MM.1S (cell line): ENCODE measurements around the gene AHSG.

Source experiments
- DNase-seq: peaks from one replicate; pipeline ENCODE4 v3.0.0-alpha.2; 2015
- H2AFZ ChIP-seq: fragments of 300-600 bp; sonication (generic); 2 replicates; pipeline ENCODE4 v1.6.0; 2016; ENCODE audit warnings: antibody characterized with exemption, low read length
- H3F3A ChIP-seq: fragments of 300-600 bp; sonication (generic); 2 replicates; pipeline ENCODE4 v1.6.1; 2016; ENCODE audit warnings: mild to moderate bottlenecking, antibody characterized with exemption, low read length, moderate library complexity, mixed read lengths; ENCODE audit not compliant: insufficient read depth
- H3K27ac ChIP-seq: fragments of 300-600 bp; sonication (generic); 2 replicates; pipeline ENCODE4 v1.5.1; 2016; ENCODE audit warnings: mild to moderate bottlenecking, low read length
- H3K27me3 ChIP-seq: fragments of 300-600 bp; sonication (generic); replicated peaks from 2 replicates; pipeline ENCODE4 v1.6.0; 2016; ENCODE audit warnings: low read length; ENCODE audit not compliant: insufficient read depth
- H3K36me3 ChIP-seq: fragments of 300-600 bp; sonication (generic); replicated peaks from 2 replicates; pipeline ENCODE4 v1.6.1; 2016; ENCODE audit warnings: mild to moderate bottlenecking, low read length, mixed read lengths; ENCODE audit not compliant: insufficient read depth
- H3K4me1 ChIP-seq: fragments of 300-600 bp; sonication (generic); 2 replicates; pipeline ENCODE4 v1.6.1; 2016; ENCODE audit warnings: low read length, mixed read lengths
- H3K4me2 ChIP-seq: fragments of 300-600 bp; sonication (generic); 2 replicates; pipeline ENCODE4 v1.6.0; 2016; ENCODE audit warnings: low read depth, low read length
- H3K4me3 ChIP-seq: fragments of 300-600 bp; sonication (generic); 2 replicates; pipeline ENCODE4 v1.5.1; 2016; ENCODE audit warnings: low read length, mixed read lengths
- H3K79me2 ChIP-seq: fragments of 300-600 bp; sonication (generic); 2 replicates; pipeline ENCODE4 v1.6.1; 2016; ENCODE audit warnings: mixed run types, low read length, mixed read lengths
- H3K9ac ChIP-seq: fragments of 300-600 bp; sonication (generic); 2 replicates; pipeline ENCODE4 v1.6.1; 2016; ENCODE audit warnings: low read length, mixed read lengths
- H3K9me2 ChIP-seq: fragments of 300-600 bp; sonication (generic); replicated peaks from 2 replicates; pipeline ENCODE4 v1.6.1; 2016; ENCODE audit warnings: mild to moderate bottlenecking, low read length, mixed read lengths; ENCODE audit not compliant: insufficient read depth
- H3K9me3 ChIP-seq: fragments of 300-600 bp; sonication (generic); replicated peaks from 2 replicates; pipeline ENCODE4 v1.6.1; 2016; ENCODE audit warnings: mild to moderate bottlenecking, low read length, mixed read lengths; ENCODE audit not compliant: insufficient read depth
- H4K20me1 ChIP-seq: fragments of 300-600 bp; sonication (generic); 2 replicates; pipeline ENCODE4 v1.6.1; 2016; ENCODE audit warnings: mild to moderate bottlenecking, low read length, moderate library complexity, mixed read lengths; ENCODE audit not compliant: insufficient read depth
- EZH2 ChIP-seq: fragments of 300-600 bp; sonication (generic); optimal IDR thresholded peaks from 2 replicates; pipeline ENCODE3; 2017; ENCODE audit warnings: low read depth, mild to moderate bottlenecking, antibody characterized with exemption, low read length, mixed read lengths
- EZH2phosphoT487 ChIP-seq: fragments of 300-600 bp; sonication (generic); IDR thresholded peaks from 2 replicates; pipeline ENCODE4 v1.6.1; 2018; ENCODE audit warnings: antibody characterized with exemption, low read length
- TF ChIP-seq, protein P1 (sequence below): fragments of 300-600 bp; sonication (generic); IDR thresholded peaks from 2 replicates; pipeline ENCODE4 v1.5.1; 2016; ENCODE audit warnings: antibody characterized with exemption, low read length, mixed read lengths

Gene AHSG

DNA sequence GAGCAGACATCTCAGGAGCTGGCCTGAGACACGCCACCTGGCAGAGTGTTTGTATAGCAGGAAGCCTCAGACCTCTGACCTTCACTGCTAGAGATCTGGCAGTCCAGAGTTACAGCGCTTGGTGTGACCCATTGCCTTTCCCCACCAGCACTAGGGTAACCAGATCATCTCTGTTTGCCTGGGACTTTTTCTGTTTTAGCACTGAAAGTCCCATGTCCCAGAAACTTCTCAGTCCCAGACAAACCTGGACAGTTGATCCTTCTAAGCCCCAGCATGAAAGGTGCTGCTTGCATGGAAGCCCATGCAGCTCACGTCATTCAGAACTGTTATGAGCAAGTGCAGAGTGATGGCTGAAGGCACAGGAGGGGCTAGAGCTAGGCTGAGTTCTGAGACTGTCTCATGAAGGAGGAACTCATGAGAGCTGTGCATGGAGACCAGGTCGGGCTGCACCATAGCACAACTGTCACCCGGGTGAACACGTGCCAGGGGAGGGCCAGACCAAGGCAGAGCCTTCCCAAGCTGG lies 18.2 kb upstream of the AHSG start:
- no peaks in the 10 kb centered on the region for H3K36me3 ChIP-seq
- H4K20me1 ChIP-seq, result no peaks in the 10 kb centered on the region
- no peak overlapping the region for H3K4me3 ChIP-seq
- H3K4me1 ChIP-seq, result no peaks in the 10 kb centered on the region
- H3F3A ChIP-seq, result no peaks in the 10 kb centered on the region
- H3K27me3 ChIP-seq, result no peaks in the 10 kb centered on the region
- no peaks in the 10 kb centered on the region for H3K9me2 ChIP-seq
- no peak overlapping the region for H3K27ac ChIP-seq
- TF ChIP-seq EZH2phosphoT487, result no peak
- no peak for TF ChIP-seq EZH2
- TF ChIP-seq, protein P1, sequence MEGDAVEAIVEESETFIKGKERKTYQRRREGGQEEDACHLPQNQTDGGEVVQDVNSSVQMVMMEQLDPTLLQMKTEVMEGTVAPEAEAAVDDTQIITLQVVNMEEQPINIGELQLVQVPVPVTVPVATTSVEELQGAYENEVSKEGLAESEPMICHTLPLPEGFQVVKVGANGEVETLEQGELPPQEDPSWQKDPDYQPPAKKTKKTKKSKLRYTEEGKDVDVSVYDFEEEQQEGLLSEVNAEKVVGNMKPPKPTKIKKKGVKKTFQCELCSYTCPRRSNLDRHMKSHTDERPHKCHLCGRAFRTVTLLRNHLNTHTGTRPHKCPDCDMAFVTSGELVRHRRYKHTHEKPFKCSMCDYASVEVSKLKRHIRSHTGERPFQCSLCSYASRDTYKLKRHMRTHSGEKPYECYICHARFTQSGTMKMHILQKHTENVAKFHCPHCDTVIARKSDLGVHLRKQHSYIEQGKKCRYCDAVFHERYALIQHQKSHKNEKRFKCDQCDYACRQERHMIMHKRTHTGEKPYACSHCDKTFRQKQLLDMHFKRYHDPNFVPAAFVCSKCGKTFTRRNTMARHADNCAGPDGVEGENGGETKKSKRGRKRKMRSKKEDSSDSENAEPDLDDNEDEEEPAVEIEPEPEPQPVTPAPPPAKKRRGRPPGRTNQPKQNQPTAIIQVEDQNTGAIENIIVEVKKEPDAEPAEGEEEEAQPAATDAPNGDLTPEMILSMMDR, result no peak
- no peak overlapping the region for H2AFZ ChIP-seq
- no peak overlapping the region for H3K4me2 ChIP-seq
- DNase-seq, result no peak
- no peak overlapping the region for H3K9ac ChIP-seq
- H3K9me3 ChIP-seq, result no peaks in the 10 kb centered on the region
- H3K79me2 ChIP-seq, result no peaks in the 10 kb centered on the region

DNA sequence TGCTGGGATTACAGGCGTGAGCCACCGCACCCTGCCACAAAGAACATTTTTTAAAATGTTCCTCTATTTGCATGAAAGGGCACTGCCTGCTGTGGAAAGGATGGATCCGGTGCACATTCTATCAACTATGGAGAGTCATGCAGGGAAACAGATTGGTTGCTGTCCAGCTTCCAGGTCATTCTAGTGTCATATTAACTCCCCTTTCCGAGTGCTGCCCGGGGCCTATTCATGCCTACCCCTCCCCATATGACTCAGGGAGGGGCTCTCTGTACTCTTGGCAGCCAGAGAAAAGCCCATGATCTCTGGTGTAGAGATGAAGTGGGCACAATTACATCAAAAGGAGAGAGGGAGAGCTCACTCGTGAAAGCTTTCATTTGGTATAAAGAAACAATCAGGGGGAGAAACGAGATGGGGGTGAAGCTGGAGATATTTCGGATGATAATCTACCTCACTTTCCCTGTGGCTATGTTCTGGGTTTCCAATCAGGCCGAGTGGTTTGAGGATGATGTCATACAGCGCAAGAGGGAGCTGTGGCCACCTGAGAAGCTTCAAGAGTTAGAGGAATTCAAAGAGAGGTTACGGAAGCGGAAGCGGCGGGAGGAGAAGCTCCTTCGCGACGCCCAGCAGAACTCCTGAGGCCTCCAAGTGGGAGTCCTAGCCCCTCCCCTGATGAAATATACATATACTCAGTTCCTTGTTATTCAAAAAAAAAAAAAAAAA lies 16.1 kb upstream of the AHSG start:
- no peak overlapping the region for H3K4me3 ChIP-seq
- no peaks in the 10 kb centered on the region for H3K27me3 ChIP-seq
- no peak overlapping the region for H3K9ac ChIP-seq
- no peaks in the 10 kb centered on the region for H3K4me1 ChIP-seq
- no peaks in the 10 kb centered on the region for H3K36me3 ChIP-seq
- no peaks in the 10 kb centered on the region for H3K9me2 ChIP-seq
- no peaks in the 10 kb centered on the region for H4K20me1 ChIP-seq
- TF ChIP-seq, protein P1, result no peak
- TF ChIP-seq EZH2phosphoT487, result no peak
- no peak for TF ChIP-seq EZH2
- H3F3A ChIP-seq, result no peaks in the 10 kb centered on the region
- H3K4me2 ChIP-seq, result no peak overlapping the region
- no peaks in the 10 kb centered on the region for H3K79me2 ChIP-seq
- H3K27ac ChIP-seq, result no peak overlapping the region
- no peak overlapping the region for H2AFZ ChIP-seq
- DNase-seq, result no peak
- no peaks in the 10 kb centered on the region for H3K9me3 ChIP-seq

- no peaks in the 10 kb centered on the region for H3K79me2 ChIP-seq
- no peaks in the 10 kb centered on the region for H3K36me3 ChIP-seq
- no peaks in the 10 kb centered on the region for H3K9me3 ChIP-seq
- no peak overlapping the region for H3K27ac ChIP-seq
- no peaks in the 10 kb centered on the region for H3K9me2 ChIP-seq
- DNase-seq, result no peak
- no peaks in the 10 kb centered on the region for H4K20me1 ChIP-seq
- H3K4me1 ChIP-seq, result no peaks in the 10 kb centered on the region
- H2AFZ ChIP-seq, result no peak overlapping the region
- H3K9ac ChIP-seq, result no peak overlapping the region
- H3K4me2 ChIP-seq, result no peak overlapping the region
- no peaks in the 10 kb centered on the region for H3K27me3 ChIP-seq
- H3F3A ChIP-seq, result no peaks in the 10 kb centered on the region
- TF ChIP-seq EZH2phosphoT487 (no peak), EZH2 (no peak)
- TF ChIP-seq, protein P1, result no peak
- no peak overlapping the region for H3K4me3 ChIP-seq
Measured at GRCh38 chr3:186598108-186598784, 14.6 kb upstream of the AHSG start.
